ENCODE data around the gene FAM181A. TPM values are rescaled to one million over a fixed set of nuclear protein-coding genes. Genes with fewer than 3 reads are reported as not detected.

Gene FAM181A
- total and polyA plus RNA-seq, 2 of the 4 experiments (the other 2 are of a cell fraction), result not detected

DNA sequence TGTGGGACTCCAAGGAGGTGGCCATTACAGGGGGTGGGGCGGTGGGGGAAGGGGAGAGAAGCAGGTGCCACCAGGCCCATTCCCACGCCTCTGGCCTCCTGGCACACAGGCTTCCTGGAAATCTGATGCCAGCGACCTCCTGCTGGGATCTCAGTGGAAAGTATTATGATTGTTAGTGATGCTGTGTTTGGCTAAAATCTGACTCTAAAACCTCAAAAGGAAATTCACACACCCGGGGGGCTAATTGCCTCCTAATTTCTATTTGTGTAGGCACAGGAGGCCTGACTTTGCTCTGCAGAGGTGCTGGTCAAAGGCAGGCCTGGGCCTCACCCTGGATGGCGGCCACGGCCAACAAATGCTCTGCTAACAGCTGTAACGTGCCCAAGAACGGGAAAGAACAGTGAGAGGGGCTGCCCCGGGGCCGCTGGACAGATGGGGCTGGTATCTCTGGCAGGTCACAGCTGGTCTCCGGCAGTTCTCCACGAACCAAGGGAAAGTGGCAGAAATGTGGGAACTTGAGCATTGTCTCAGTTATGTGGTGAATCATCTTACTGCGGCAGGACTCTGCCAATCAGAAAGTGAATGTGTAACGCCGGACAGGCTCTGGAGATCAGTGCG, 14.3 kb downstream of the FAM181A start:
- Histone ChIP-seq H4K5ac (ENCODE audit: low read depth, low read length) (no peak overlapping the region), H3K4me2 (ENCODE audit: low read depth, low read length) (no peak overlapping the region), H3K27me3 (ENCODE audit: control insufficient read depth, insufficient read depth, low read length) (peaks cover 17% of the 10 kb centered on the region; the same call in 1 of the 2 replicates), H4K91ac (ENCODE audit: insufficient read depth, low read depth, low read length) (no peak overlapping the region), H4K8ac (ENCODE audit: low read depth in 2 of 2, low read length in 2 of 2) (peak overlapping the region in 1 of 2 experiments; percentile 27; a peak in 1 of 4 replicates), H3K9ac (ENCODE audit: low read depth, low read length) (no peak overlapping the region), H2AK9ac (replicated peaks; ENCODE audit: low read depth, low read length, poor library complexity) (peak overlapping the region; percentile 58), H3K9me1 (ENCODE audit: insufficient read depth, low read length) (no peaks in the 10 kb centered on the region), H3K4ac (ENCODE audit: low read depth, low read length) (no peak overlapping the region), H3K18ac (ENCODE audit: low read depth, low read length) (no peak overlapping the region), H3K9me3 (ENCODE audit: control insufficient read depth, insufficient read depth, low read length) (no peaks in the 10 kb centered on the region), H2BK15ac (ENCODE audit: low read depth, low read length) (no peak overlapping the region), H3K23ac (ENCODE audit: low read depth, low read length) (no peak overlapping the region), H3K36me3 (ENCODE audit: control insufficient read depth, insufficient read depth, low read length) (no peaks in the 10 kb centered on the region), H2AFZ (replicated peaks; ENCODE audit: low read length, poor library complexity) (peak overlapping the region; percentile 67), H2AK5ac (ENCODE audit: low read depth, low read length) (no peak overlapping the region), H3K56ac (ENCODE audit: extremely low read depth, insufficient read depth, low read length) (no peak overlapping the region), H2BK20ac (ENCODE audit: low read depth, low read length) (no peak overlapping the region), H4K20me1 (ENCODE audit: insufficient read depth, low read length) (peaks cover 3% of the 10 kb centered on the region; the same call in 1 of the 2 replicates), H2BK5ac (ENCODE audit: low read depth, low read length, poor library complexity, severe bottlenecking) (peak overlapping the region; percentile 14), H3K27ac (ENCODE audit: insufficient read depth, low read length) (no peak overlapping the region), H3K79me1 (ENCODE audit: low read depth in 1 of 2, low read length in 2 of 2) (no peaks in the 10 kb centered on the region), H3K4me3 (ENCODE audit: insufficient read depth, low read depth, low read length) (no peak overlapping the region), H3K14ac (replicated peaks; ENCODE audit: low read depth, low read length) (0 out of 2 replicates have a peak overlapping the region, but pooled peaks have one; percentile 24), H2BK120ac (ENCODE audit: low read depth, low read length) (peak overlapping the region; percentile 18; the same call in 1 of the 2 replicates), H3K4me1 (ENCODE audit: control insufficient read depth, insufficient read depth, low read length) (peaks cover 7% of the 10 kb centered on the region)
- CTCF ChIA-PET, result interaction anchor here (1.0 to 2.5 kb wide), 4 partner anchors 51 to 64 kb away, joined by 3 to 50 read pairs (median 6); partner anchors contain the start of gene CCDC197
- BruUV-seq (replicated peaks), result no TSS peak
- in situ Hi-C loops (cut with MboI; ENCODE audit: low sequenced_read_pairs), result loop anchor here (5.0 to 10.0 kb wide), 2 partner anchors 61 to 193 kb away; no protein-coding TSS in a partner anchor
- POLR2A ChIA-PET (ENCODE audit: unreplicated experiment), result no interaction called here
- intact Hi-C loops (cut with micrococcal nuclease), result no loop called here
- ATAC-seq (ENCODE audit: low read depth), result peak; percentile 74
- WGBS, 2 experiments (ENCODE audit: extremely low coverage in 2 of 2, insufficient read length in 1 of 2), result 31% methylated on average over 5 of the region's 16 CpGs; no CpG with 5 or more reads in 1 of the 2 experiments
- TF ChIP-seq FOS (IDR thresholded peaks at IDR 0.05; ENCODE audit: low read depth, low read length) (peak; percentile 62; the same call in 1 of the 2 replicates), RCOR1 (IDR thresholded peaks at IDR 0.05; ENCODE audit: insufficient replicate concordance, low read length) (peak; percentile 59), MAFK (IDR thresholded peaks at IDR 0.05; ENCODE audit: low read depth, low read length) (no peak), POLR2A (IDR thresholded peaks at IDR 0.05; ENCODE audit: low read depth, low read length) (0 out of 2 replicates have a peak, but pooled peaks have one; percentile 29), RAD21 (IDR thresholded peaks at IDR 0.05; ENCODE audit: low read length) (0 out of 2 replicates have a peak, but pooled peaks have one; percentile 7)
- dilution Hi-C loops (cut with HindIII; ENCODE audit: low sequenced_read_pairs, unreplicated experiment), result no loop called here
- DNase-seq, result peak; percentile 90
